Muscle of arm (tissue), 12 donors: ENCODE data around the gene PTPRT. TPM values are rescaled to one million over a fixed set of nuclear protein-coding genes. Genes with fewer than 3 reads are reported as not detected.

ENCODE experiments used
- DNase-seq: peaks from one replicate; pipeline ENCODE4 v3.0.0-alpha.2; 2013
- polyA plus RNA-seq, 12 donors: library from polyadenylated mRNA; unstranded; fragments of 120-200 nt; gene quantifications; one replicate each; pipeline ENCODE4 v1.2.1, GENCODE V29; 2013; ENCODE audit not compliant: insufficient read length in 12 of 12

The PTPRT gene
- polyA plus RNA-seq, 12 donors: 0.24 to 1.2 (median 0.50) TPM; not detected in 2

DNA sequence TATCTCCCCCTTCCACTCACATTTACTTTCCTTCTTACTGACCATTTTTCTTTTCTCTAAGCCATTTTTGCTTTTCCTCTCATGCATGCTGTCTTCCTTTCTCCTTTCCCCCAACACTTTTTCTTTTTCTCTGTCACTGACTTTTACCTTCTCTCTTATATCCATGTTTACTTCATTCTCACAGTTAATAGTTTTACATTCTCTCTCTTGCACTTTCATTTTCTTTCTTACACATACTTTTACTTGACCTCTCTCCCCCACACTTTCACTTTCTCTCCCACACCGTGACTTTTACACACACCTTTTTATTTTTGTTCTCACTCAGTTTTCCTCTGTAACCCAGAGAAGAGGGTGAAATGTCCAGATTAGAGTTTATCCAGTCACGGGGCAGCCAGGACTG, 636.3 kb downstream of the PTPRT start:
- DNase-seq: no peak

DNA sequence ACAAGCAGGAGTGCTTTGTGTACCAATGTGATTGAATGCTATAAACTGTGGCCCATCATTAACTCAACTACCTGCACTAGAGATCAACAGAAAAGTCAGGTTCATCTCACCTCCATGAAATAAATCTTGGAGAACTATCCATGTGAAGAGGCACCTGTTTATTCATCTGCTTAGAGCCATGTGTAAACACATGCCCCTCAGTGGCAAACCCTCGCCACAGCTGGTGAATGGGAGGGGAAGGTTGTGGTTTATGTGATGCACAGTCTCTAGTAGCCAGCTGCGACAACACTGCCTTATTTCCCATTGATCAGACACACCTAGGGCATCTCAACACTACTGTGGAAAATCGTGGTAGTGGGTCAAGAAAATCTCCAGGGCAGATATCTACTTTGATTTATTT, 640.2 kb downstream of the PTPRT start:
- DNase-seq: no peak

GRCh38 chr20:42544926-42545325, 644.8 kb downstream of the PTPRT start:
- no peak for DNase-seq

DNA sequence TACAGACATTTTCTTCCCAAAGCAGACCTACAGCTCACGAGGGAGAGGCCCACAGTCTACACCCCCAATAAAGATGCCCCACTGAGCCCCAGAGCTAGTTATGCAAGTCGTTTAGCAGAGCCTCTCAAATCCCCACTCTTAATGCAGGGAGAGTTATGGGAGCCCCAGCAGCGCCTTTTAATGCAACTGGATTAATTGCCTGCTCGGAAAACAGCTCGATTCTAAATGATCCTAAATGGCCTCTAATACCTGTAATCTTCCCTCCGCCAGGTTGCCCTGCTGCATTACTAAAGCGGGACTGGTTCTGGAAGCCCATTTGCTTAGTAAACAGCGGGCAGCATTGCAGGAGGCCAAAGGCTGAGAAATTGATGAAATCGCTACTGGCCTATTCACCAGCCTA, 656.9 kb downstream of the PTPRT start:
- no peak for DNase-seq

- peak; percentile 17 for DNase-seq
Observed at GRCh38 chr20:42531508-42531961, 658.2 kb downstream of the PTPRT start.

- peak; percentile 30 for DNase-seq
Observed at GRCh38 chr20:42530855-42531448, 658.8 kb downstream of the PTPRT start.

- DNase-seq: no peak
Observed at GRCh38 chr20:42530191-42530590, 659.5 kb downstream of the PTPRT start.

DNA sequence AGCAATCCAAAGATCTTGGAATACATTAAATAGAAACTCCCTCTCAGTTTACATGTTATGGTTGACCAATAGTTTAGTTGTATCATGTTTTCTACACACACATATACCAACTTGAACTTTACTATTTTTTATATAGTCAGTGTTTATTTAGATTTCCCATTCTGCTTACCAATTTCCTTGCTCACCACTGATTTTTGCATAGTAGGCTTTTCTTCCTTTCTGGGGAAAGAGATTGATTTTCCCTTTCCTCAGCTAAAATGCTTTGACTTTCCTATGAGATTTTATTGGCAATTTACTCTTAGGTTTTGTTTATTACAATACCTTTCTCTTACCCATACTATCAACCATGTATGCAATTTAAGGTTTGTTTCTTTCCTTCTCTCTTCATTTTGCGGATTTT, 665.6 kb downstream of the PTPRT start:
- DNase-seq: no peak

DNA sequence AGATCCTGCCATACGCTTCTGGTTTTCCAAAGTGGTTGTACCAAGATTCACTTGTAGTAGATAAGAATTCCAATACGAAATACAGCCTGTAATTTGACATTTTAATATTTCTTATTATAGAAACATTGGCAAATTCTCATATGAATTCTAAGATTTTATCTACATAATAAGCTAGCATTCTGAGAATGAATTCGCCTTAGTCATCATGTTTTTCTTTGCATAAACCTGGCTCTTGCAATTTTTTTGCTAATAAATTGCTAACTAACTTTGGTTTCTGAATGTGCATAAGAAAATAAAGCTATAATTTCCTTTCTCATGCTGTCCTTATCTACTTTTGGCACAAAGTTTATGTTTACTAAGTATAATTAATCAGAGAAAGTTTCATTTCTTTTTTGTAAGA, 673.0 kb downstream of the PTPRT start:
- DNase-seq: no peak

GRCh38 chr20:42510686-42511085, 679.0 kb downstream of the PTPRT start:
- DNase-seq: no peak

GRCh38 chr20:42507874-42508273, 681.8 kb downstream of the PTPRT start:
- DNase-seq: no peak

DNA sequence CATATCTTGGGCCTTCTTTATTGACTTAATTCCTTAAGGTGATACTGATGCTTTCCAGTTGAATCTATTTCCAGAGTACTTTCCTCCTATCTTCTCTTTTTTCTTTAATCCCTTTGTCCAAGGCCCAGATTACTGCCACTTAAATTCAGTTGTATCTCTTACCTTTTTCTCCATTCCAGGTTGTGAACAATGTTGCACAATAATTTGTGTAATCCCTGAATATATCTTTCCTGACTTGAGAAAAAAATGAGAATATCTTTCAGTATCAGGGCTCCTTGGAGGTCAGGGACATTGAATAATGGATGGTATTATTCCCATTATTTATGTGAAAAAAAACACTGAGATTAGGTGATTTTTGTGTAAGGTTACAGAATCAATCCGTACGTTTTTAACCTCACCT, 683.3 kb downstream of the PTPRT start:
- no peak for DNase-seq

DNA sequence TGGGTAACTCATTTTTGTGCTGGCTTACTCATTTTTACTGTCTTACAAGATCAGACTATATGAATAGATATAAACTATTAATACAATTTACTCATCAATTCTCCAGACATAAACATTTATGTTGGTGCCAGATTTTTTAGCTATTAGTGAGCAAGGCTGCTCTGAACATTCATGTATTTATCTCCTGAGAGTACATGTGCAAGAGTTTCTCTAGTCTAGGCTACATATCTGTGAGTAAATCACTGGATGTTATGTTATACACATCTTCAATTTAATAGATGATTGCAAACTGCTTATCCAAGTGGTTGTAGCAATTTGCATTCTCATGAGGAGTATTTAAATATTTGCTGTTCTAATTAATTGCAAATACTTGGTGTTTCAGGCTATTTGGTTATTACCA, 687.1 kb downstream of the PTPRT start:
- DNase-seq: no peak

GRCh38 chr20:42496595-42496994, 693.1 kb downstream of the PTPRT start:
- no peak for DNase-seq

- no peak for DNase-seq
Observed at GRCh38 chr20:42494290-42494689, 695.4 kb downstream of the PTPRT start.

DNA sequence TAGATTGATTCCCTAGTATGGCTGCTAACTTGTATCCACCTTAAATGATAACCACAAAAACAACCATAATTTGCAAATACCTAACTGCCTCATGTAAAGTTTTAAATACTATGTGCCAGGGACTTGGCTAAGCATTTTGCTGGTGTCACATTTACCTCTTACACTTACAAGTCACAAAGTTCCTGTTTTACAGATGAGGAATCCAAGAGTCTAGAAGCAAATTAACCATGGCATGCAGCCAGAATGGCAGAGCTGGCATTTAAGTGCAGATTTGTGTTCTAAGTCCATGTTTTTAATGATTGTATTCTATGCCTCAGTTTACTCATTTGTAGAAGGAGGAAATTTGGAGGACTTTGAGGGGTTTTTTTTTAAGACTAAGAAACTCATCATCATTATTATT, 696.7 kb downstream of the PTPRT start:
- no peak for DNase-seq

DNA sequence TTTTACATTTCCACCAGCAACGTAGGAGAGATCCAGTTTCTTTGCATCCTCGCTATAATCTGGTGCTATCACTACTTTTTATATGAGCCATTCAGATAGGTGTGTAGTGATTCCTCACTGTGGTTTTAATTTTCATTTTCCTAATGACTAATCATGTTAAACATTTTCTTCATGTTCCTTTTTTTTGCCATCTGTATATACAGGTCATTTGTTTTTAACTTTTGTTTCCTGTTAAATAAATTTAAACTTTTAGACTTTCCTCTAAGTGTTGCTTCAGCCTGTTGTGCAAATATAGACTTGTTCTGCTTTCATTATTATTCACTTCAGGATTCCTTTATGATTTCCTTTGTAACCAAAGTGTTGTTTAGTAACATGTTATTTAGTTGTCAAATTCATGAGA, 697.4 kb downstream of the PTPRT start:
- no peak for DNase-seq

DNA sequence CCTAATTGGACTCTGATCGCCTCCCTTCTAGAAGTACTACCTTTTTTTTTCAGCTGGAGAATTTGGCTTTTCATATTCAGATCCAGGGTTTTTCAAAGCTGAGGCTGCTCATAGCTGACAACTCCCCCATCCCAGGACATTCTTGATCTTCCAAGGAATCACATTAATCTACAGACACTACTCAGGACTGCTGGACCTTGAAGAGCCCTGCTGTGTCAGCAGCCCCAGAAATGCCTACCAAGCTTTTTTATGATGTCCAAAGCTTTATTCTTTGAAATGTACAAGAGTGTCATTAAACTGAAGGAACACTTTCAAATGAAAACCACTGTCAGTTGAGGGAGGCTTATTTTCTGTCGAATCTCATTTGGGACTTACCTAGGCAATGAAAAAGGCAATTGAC, 704.1 kb downstream of the PTPRT start:
- no peak for DNase-seq

DNA sequence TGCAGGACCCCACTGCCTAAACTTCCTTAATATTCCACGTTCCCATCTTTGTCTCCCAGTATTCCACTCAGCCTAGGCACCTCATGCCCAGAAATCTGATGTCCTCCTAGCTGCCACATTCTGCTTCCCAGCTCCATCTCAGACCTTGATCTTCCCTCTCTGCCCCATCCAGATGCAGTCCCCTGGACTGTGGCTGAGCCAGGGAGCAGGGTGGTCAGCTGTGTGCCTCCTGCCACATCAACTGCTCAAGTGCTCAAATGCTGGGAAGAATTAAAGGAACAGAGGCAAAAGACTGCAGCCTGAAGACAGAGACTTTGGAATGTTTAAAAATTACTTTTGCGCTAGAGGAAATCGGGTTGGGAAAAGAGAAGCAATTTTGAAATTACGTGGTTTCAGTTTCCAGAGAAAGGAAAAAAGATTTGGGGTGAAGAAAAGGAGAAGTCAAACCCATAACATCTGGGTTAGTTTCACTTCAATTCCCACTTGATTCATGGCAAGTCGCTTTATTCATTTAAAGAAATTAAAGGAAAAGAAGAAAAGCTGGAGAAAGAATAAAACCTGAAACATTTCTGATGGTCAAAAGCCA, 704.8 kb downstream of the PTPRT start:
- DNase-seq: no peak

DNA sequence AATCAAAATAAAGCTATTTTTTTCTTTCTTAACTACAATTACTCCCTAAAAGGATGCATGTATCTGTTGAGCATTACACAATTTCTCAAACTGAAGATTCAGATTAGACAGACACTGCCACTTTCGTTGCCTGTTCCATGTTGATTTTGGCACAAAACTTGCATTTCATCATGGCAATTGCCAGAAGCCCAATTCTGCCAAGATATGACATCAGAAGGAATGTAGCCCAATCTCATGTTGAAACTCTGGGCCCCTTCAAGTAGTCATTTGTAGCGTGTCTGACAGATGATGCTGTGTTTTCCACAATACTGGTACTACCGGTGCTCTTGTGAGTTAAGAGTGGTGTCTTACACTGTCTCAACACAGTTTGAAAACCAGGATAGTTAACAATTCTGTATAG, 705.4 kb downstream of the PTPRT start:
- peak; percentile 56 for DNase-seq

DNA sequence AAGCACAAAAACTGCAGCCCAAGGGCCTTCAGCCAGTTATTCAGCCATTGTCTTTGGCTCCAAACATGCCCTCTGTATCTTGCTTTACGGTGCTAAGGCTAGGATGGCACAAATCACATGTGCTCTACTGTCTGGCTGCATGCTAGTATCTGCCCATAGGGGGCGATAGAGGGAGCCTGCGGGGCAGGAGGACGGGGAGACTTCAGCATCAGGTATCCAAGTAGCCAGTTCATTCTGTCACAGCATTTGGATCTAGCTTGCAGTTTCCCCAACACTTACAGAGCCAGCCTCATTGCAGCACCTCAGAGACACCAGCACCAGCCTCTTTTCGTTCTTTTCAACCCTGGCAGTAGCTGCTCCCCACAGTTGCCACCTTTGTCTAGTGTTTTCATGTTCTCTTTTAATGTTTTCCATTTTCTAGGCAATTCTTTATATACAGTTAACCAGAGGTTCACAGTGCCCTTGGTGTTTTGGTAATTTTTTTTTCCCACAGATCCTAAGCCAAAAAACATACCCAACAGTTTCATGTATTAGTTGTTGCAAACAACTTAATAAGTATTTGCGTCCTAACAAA, 705.9 kb downstream of the PTPRT start:
- DNase-seq: no peak

- no peak for DNase-seq
Observed at GRCh38 chr20:42482808-42483207, 706.9 kb downstream of the PTPRT start.

GRCh38 chr20:42475773-42476172, 713.9 kb downstream of the PTPRT start:
- no peak for DNase-seq

DNA sequence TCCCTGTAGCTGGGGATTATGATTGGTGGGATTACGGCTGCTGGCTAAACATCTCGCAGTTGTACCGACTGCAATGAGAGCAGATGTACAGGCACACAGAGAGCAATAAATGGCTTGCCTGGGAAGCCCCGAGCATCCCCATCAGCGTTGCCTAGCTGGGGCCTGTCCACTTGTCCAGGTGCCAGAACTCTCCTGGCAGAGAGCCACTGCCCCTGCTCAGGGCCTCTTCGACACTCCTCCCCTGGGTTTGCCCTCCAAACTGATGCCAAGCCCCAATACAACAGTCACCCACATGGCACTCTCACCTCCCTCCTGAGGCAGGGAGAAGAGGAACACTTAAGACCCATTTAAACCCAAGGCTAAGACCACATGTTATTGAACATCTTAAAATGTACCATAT, 715.1 kb downstream of the PTPRT start:
- DNase-seq: no peak
